HG03439 (cell line): ENCODE data around the gene ATF6.
A peak's percentile ranks its signal among the peaks of the same experiment; 100 is the strongest.
"Not testable (repeated sequence)": the region's sequence is repeated elsewhere in the genome, so short reads cannot be mapped to it uniquely, and the experiment has no call there.

Experiments
- ATAC-seq: cut with Tn5 transposase; IDR thresholded peaks from one replicate; pipeline ENCODE4 v1.9.1; 2021; ENCODE audit warnings: mild to moderate bottlenecking, moderate library complexity; ENCODE audit not compliant: unreplicated experiment

The ATF6 gene, protein sequence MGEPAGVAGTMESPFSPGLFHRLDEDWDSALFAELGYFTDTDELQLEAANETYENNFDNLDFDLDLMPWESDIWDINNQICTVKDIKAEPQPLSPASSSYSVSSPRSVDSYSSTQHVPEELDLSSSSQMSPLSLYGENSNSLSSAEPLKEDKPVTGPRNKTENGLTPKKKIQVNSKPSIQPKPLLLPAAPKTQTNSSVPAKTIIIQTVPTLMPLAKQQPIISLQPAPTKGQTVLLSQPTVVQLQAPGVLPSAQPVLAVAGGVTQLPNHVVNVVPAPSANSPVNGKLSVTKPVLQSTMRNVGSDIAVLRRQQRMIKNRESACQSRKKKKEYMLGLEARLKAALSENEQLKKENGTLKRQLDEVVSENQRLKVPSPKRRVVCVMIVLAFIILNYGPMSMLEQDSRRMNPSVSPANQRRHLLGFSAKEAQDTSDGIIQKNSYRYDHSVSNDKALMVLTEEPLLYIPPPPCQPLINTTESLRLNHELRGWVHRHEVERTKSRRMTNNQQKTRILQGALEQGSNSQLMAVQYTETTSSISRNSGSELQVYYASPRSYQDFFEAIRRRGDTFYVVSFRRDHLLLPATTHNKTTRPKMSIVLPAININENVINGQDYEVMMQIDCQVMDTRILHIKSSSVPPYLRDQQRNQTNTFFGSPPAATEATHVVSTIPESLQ

DNA sequence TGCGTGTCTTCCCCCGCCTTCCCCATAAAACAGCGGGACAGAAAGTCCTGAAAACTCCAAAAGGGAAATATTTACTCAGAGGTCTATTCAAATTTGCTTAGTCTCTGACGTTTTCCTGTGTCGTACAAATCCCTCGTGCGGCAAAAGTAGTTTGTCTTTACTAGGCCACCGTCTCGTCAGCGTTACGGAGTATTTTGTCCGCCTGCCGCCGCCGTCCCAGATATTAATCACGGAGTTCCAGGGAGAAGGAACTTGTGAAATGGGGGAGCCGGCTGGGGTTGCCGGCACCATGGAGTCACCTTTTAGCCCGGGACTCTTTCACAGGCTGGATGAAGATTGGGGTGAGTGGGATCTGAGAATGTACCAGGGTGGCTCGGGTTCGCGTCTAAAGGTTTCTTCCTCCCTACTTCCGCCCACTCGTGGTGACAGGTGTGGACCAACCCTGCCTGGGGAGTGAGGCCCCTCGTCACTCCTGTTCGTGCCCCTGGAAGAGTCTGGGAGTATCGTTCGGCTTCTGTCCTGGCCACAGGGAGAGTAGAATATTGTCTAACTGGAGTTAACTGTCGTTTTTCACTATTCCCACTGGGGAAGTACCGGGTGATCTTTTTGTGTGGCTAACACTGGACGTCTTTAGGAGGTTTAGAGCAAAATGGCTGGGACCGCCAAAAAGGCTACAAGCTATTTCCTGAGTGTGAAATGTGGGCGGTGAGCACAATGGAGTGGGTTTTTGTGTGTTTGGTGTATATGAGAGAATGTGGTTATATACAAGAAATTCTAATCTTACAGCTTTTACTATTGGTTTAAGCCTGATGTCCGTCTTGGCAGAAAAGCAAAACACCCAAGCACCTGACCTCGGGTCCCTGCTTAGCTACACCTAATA is at the start of gene ATF6:
TSS of gene ATF6 (plus strand) at position 219 of the 880 bp plus-strand sequence. CDS start at position 260, 41 bp downstream.
- peak; percentile 68 for ATAC-seq

DNA sequence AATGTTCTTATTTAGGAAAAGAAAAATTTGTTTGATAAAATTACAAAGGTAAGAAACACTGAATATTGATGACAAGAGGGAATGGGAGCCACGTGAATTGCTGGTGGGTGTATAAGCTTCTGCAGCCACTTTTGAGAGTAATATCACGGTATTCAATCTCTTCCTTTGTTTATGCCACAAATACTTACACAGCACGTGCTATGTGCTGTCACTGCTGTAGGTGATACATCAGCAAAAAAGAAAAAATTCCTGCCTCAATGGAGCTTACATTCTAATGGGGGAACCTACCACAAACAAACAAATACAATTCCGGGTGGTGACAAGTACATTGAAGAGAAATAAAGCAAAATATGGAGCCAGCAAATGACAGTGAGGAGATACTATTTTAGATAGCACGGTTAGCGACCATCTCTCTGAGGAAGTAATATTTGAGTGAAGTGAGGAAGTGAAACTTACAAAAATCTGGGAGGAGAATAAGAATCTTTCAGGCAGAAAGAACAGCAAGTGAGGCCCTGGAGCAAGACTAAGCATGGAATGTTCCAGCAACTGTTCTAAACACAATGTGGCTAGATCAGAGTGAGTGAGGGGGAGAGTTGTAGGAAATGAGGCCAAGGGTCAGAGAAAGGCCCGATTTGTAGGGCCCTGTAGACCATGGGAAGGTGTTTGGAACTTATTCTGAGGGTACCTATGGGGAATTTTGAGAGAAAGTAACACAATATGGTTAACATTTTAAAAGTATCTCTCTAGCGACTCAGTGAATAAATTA is 47.4 kb upstream of the ATF6 start:
- ATAC-seq = no peak

DNA sequence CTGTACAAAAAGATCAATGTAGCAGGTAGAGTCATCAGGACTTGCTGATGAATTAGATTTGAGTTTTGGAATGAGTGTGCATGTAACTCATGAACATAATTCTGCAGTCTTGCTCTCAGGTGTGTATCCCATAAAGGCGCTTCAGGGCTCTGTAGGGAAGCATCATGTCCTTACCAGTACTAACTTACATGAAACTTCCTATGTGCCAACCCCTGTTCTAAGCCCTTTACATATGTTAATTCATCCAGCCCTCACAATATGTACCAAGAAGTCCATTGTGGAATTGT is 46.9 kb upstream of the ATF6 start:
- no peak for ATAC-seq

DNA sequence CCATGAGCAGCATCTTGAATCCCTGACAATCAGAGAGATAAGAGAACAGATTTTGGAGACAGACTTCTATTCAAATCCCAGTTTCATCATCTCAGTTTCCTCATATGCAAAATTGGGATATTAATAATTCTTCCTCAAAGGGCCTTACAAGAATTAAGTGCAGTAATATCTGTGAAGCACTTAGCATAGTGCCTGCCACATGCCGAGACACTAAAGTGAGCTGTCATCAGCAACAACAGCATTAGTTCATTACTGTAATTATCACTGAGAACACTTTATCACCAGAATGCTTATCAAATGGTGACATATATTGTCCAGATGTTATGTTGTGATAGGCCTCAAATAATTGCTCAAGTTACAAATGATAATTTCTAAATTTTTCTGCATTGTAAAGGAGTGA is 45.7 kb upstream of the ATF6 start:
- no peak for ATAC-seq

DNA sequence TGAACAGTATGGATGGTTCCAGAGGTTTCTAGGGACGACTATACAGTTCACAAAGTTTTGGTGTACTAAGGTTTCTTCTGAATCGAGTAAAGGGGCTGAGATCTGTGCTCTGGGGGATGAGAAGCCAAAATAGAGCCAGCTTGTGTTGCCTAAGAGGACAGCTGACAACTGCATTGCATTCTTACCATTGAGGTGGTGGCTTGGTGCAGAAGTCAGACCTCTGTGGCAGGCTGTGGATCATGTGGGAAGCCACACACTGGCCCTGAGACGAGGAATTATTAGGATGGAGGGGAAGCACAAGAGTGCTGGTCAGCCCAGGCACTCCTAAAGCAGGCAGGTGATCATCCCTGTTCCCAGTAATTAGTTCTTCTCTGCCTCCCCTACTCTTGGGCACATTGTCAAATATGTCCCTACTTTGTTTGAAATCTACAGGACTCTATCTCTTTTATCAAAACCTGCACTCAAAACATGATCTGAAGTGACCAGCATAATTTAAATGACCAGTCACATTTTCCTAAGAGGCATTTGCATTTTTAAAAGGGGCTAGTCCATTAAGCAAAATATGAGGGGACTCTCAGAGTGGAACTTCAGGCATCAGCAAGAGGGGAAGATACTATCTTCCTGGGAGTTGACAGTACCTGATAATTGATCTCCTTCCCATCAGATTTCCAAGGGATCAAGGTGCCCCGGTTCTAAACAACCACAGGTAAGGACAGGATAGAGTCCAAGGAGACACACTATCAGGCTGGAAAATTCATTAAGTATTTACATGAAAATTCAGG is 45.0 kb upstream of the ATF6 start, which contains the start of gene FCRLB:
TSS of gene FCRLB (plus strand) at position 589 of the 782 bp plus-strand sequence. CDS start 1,129 bp downstream, outside the sequence.
- ATAC-seq = no peak

DNA sequence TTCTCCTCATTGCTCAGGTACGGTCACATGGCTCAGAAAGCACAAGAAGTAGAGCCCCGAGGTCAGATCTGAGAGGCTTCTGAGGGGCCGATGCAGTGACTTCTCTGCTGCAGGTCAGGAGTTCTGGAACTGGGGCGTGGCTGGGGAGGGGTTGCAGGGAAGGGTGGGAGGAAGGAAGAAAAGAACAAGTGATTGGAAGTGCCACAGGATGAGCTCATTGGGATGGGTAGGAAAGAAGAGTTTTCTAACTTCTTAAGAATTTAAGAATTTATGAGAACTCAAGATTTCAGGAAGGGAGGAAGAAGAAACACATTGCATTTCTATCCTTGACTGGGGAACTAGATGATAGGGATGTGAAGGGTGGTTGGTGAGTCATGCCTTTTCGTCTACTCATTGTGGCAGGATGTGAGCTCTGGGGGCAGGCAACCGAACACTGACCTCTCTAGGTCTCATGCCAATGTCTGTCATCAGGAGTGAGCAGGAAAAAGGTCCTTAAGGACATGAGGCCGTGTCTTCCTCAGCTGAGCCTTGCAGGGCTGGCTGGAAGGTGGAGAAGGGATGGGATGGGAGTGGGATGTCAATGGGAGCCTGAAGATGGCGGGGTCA is 44.3 kb upstream of the ATF6 start:
- ATAC-seq = no peak

DNA sequence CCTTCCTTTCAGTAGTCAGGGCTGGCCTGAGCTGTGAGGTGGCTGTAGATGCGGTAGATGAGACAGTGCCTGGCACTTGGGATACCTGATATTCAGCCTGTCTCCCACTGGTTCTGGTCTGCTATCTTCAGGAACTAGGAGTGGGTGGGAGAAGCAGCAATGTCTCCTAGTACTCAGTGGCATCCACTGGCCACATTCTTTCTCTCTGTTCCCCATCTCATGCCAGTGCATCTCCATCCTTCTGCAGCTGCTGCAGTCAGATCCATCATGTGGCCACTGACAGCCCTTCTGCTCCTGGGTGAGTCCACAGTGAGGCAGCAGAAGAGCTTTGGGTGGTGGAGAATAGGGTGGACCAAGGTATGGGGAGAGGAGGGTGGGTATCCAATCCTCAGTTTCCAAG is 43.7 kb upstream of the ATF6 start:
- ATAC-seq = no peak

DNA sequence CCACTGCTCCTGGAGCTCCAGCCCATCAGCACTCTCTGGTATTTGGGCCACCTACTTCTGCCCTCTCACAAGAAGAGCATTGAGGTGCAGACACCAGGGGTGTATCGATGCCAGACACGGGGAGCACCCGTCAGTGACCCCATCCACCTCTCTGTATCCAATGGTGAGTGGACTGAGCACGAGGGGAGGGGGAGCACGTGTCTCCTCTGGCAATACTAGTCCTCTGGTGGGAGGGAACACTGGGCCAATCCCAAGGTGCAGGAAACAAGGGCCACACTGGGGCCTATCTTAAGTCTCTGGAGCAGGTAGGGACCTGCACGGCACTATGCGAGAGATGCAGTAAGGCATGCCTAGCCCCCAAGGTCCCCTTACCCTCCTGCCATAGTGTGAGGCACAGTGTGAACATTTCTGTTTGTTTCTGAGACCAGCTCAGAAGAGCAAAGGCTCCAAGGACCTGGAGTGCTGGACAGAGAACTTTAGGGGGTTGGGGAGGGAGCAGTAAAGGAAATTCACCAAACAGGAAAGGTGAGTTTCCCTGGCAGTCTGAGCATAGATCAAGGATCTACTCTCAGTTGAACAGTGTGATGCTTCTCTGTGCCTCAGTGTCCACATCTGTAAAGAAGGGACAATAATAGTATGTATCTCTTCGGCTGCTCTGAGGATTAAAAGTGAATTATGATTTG is 42.5 kb upstream of the ATF6 start:
- no peak for ATAC-seq

DNA sequence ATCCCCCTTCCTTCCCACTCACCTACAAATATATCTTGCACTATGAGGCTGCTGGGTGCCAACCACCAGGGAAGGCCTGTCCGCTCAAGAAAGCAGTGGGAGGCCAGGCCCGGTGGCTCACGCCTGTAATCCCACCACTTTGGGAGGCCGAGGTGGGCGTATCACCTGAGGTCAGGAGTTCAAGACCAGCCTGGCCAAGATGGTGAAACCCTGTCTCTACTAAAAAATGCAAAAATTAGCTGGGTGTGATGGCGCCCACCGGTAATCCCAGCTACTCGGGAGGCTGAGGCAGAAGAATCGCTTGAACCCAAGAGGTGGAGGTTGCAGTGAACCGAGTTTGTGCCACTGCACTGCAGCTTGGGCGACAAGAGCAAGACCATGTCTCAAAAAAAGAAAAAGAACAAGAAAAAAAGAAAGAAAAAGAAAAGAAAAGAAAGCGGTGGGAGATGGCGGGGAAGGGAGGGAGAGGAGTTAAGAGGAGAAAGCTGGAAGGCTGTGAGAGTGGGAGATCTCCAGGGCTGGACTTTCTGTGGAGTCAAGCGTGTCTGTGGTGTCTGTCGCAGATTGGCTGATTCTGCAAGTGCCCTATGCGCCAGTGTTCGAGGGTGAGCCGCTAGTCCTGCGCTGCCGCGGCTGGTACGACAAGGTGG is 40.7 kb upstream of the ATF6 start:
- not testable (repeated sequence) for ATAC-seq

DNA sequence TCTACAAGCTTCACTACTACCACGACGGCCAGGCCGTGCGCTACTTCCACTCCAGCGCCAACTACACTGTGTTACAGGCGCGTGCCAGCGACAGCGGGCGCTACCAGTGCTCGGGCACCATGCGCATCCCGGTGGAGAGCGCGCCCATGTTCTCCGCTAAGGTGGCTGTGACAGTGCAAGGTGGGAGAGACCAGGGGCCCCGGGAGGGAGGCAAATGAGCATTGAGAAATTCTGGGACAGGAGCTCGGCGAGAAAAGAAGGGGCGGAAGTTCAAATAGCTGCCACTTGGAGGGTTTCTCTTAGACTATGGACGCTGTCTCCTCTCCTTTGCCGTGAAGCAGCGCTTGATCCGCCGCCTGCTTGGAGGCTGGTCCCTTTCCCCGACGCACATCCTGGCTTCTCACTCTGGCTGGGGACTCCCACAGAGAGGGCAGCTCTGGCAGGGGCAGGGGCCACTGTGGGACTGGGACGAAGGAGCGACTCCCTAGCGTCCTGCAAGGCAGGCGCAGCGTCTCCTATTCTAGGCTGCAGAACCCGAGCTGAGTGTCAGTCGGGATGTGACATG is 40.1 kb upstream of the ATF6 start:
- ATAC-seq = peak; percentile 20

DNA sequence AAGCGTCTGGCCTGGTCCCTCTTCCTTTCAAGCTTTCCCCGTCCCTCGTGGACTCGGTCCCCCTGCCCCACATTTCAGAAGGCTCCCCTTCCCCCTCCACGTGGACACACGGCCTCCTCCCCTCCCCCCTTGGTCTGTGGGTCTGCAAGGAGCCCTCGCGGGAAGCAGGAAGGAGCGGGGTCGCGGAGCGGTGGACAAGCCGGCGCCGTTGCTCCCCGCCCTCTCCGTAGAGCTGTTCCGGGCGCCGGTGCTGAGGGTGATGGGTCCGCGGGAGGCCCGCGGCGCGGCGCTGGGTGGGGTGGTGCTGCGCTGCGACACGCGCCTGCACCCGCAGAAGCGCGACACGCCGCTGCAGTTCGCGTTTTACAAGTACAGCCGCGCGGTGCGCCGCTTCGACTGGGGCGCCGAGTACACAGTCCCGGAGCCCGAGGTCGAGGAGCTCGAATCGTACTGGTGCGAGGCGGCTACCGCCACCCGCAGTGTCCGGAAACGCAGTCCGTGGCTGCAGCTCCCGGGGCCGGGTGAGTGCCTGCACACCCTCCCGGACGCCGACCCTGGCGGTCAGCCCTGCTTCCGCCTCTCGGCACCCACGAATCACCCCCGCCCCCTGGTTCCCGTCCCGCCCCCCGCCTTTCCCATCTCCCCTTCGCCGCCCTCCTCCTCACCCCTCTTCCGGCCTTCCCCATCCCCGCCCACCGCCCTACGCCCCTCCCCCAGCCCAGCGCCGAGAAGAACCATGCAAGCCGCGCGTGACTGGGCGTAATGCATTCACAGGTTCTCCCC is 39.5 kb upstream of the ATF6 start:
- ATAC-seq = peak; percentile 45

DNA sequence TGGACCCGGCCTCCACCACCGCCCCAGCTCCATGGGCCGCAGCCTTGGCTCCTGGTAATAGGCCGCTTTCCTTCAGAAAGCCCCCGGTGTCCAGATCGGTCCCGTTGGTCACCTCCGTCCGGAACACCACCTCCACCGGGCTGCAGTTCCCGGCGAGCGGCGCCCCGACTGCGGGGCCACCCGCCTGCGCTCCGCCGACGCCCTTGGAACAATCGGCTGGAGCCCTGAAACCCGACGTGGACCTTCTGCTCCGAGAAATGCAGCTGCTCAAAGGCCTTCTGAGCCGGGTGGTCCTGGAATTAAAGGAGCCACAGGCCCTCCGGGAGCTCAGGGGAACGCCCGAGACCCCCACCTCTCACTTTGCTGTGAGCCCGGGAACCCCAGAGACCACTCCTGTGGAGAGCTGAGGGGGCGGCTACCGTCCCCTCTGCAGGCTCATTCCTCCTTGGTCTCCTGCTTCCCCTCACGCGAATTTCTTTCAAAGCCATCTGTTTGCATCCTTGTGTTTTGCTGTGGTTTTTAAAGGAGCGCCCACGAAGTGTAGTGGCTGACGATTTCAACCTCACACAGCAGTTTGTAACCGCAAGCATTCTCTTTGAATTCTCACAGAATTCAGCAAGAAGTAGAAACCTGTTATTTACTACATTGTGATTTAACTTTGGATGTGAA is 38.7 kb upstream of the ATF6 start:
- peak; percentile 17 for ATAC-seq

DNA sequence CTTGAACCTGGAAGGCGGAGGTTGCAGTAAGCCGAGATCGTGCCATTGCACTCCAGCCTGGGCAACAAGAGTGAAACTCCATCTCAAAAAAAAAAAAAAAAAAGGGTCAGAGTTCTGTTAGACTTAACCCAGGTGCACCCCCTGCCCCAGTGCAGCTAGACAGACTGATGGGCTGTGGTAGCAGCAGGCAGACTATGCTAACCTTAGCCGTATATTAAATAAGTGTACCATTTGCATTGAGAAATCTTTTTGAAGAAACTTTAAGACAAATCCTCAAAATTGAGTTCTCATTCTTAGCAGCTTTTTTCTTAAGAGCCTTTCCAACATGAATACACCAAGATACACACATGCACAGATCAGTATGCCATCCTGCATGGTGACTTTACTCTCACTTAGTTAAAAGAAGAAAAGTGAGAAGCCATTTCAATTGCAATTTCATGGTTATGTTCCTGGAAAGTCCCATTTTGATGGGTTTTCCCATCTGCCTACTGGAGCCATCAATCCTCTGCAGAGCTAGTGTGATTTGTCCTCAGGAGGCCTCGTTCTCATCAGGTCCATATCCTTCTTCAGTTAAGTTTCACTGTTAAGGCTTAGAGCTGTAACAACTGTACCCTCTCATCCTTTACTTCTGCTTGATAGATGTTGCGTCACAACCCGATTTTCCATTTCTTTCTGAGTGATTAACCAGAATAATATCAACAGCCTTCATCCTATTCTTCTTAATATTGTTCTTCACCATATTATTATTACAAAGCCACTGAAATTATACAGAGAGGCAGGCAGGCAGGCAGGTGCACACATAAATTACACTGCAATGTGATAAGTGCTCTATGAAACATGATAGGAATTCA is 37.5 kb upstream of the ATF6 start:
- no peak for ATAC-seq

DNA sequence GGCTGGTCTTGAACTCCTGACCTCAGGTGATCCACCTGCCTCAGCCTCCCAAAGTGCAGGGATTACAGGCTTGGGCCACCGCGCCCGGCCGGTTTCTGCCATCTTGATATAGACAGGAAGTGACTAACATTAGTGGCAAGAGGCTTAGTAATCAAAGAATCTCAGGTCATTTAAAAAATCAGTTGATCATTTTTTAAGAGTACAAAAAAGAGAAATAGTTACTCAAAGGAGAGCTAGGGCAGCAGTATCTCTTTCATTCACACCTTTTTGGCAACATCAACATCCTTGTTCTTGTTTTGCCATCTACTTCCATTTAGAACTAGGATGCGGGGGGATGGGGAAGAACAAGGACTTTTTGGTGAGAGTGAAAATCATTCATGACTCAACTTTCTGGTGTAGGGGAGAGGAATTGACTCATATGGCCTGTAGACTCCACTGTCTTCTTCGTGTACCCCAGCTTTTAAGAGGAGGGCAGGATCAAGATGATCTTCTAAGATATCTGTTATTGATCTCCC is 36.0 kb upstream of the ATF6 start:
- ATAC-seq = no peak

DNA sequence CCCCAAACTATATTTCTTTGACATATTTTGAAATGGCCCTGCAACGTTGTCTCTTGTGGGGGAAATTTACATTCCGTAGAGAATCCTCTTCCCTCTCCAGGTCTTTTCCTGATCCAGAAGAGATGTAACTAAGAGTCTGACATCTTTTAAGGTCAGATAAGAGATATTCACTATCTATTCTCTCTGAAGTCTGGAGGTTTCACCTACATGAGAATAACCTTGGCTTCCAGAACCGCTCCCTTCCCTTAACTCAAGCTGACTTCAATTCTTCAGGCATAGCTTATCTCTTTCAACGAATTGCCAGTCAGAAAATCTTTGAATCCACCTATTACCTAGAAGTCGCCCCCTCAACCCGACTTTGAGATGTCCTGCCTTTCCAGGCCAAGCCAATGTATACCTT is 34.9 kb upstream of the ATF6 start:
- ATAC-seq = no peak
